H1 (cell line): ENCODE measurements around the gene MS4A15. TPM values are rescaled to one million over a fixed set of nuclear protein-coding genes. Genes with fewer than 3 reads are reported as not detected.

ENCODE experiments used
- CTCF ChIA-PET: fragments of 300-600 bp; sonication (Branson Sonifier 250); formaldehyde crosslinking; loops from one replicate; lab custom pipeline; 2021; ENCODE audit not compliant: partially characterized antibody; lab: Charles Lee
- POLR2A ChIA-PET: fragments of 300-600 bp; sonication (Branson Sonifier 250); formaldehyde crosslinking; loops from one replicate; lab custom pipeline; 2021; ENCODE audit warnings: inconsistent platforms; ENCODE audit not compliant: partially characterized antibody; lab: Charles Lee
- DNase-seq, 2 experiments: peaks; one replicate each; pipeline versions ENCODE4 v3.0.0 to v3.0.0-alpha.2; 2010 to 2022; ENCODE audit warnings: low spot score in 2 of 2, low read depth in 1 of 2, mixed read lengths in 1 of 2
- FAIRE-seq: peaks from 2 replicates; lab custom pipeline; 2011; peaks lifted over from hg19 to GRCh38; lab: Jason Lieb, UNC
- H2AFZ ChIP-seq: 2 replicates; pipeline ENCODE4 v1.8.1; 2012; ENCODE audit warnings: low read length, inconsistent platforms
- H2AK5ac ChIP-seq: 2 replicates; pipeline ENCODE4 v1.6.1; 2013; ENCODE audit warnings: low read depth, low read length
- H2BK120ac ChIP-seq: replicated peaks from 2 replicates; pipeline ENCODE3; 2013; ENCODE audit warnings: low read depth, low read length, inconsistent platforms
- H2BK12ac ChIP-seq: 2 replicates; pipeline ENCODE4 v1.6.1; 2013; ENCODE audit warnings: low read depth, low read length
- H2BK15ac ChIP-seq: 2 replicates; pipeline ENCODE4 v1.6.1; 2013; ENCODE audit warnings: low read length
- H2BK20ac ChIP-seq: 2 replicates; pipeline ENCODE4 v1.6.1; 2013; ENCODE audit warnings: low read length
- H2BK5ac ChIP-seq: 2 replicates; pipeline ENCODE4 v1.6.1; 2013; ENCODE audit warnings: low read depth, low read length
- H3K14ac ChIP-seq: 2 replicates; pipeline ENCODE4 v1.6.1; 2013; ENCODE audit warnings: inconsistent platforms; ENCODE audit not compliant: insufficient read length
- H3K18ac ChIP-seq: 2 replicates; pipeline ENCODE4 v1.6.1; 2013; ENCODE audit warnings: low read length; ENCODE audit errors: extremely low read depth
- H3K23ac ChIP-seq: 2 replicates; pipeline ENCODE4 v1.6.1; 2013; ENCODE audit warnings: inconsistent platforms; ENCODE audit not compliant: insufficient read length
- H3K23me2 ChIP-seq: 2 replicates; pipeline ENCODE4 v1.6.1; 2013; ENCODE audit warnings: low read depth, low read length
- H3K27ac ChIP-seq: 2 replicates; pipeline ENCODE4 v1.6.1; 2011; ENCODE audit warnings: low read depth, low read length, inconsistent platforms
- H3K27me3 ChIP-seq, 4 experiments: replicated peaks in 1 of 4; 1 replicate in 1 of 4; 2 replicates in 3 of 4; pipeline versions ENCODE4 v1.6.1 to v1.8.1; 2011 to 2013; ENCODE audit warnings: low read length in 3 of 4, mild to moderate bottlenecking in 3 of 4, inconsistent platforms in 2 of 4, mixed read lengths in 2 of 4, moderate library complexity in 1 of 4; ENCODE audit not compliant: control insufficient read depth in 3 of 4, insufficient read depth in 3 of 4; ENCODE audit errors: extremely low read depth in 1 of 4
- H3K36me3 ChIP-seq, 4 experiments: 2 replicates each; pipeline versions ENCODE4 v1.6.1 to v1.8.1; 2011 to 2013; ENCODE audit warnings: mild to moderate bottlenecking in 4 of 4, low read length in 3 of 4, moderate library complexity in 2 of 4, control low read depth in 1 of 4, inconsistent platforms in 1 of 4; ENCODE audit not compliant: insufficient read depth in 4 of 4, control insufficient read depth in 2 of 4
- H3K4ac ChIP-seq: replicated peaks from 2 replicates; pipeline ENCODE3; 2013; ENCODE audit warnings: low read length, low read depth, mixed read lengths, inconsistent platforms; ENCODE audit not compliant: insufficient read length
- H3K4me1 ChIP-seq, 4 experiments: replicated peaks in 1 of 4; 1 replicate in 1 of 4; 2 replicates in 3 of 4; pipeline versions ENCODE4 v1.6.1 to v1.8.1; 2011 to 2013; ENCODE audit warnings: low read length in 3 of 4, inconsistent platforms in 2 of 4, mixed read lengths in 1 of 4; ENCODE audit not compliant: insufficient read depth in 4 of 4, control insufficient read depth in 3 of 4
- H3K4me2 ChIP-seq, 2 experiments: 2 replicates each; pipeline versions ENCODE4 v1.6.1 to v1.8.1; 2011 to 2013; ENCODE audit warnings: low read depth in 2 of 2, low read length in 2 of 2, control low read depth in 1 of 2, inconsistent platforms in 1 of 2, mild to moderate bottlenecking in 1 of 2; ENCODE audit not compliant: insufficient read depth in 1 of 2
- H3K4me3 ChIP-seq, 4 experiments: fragments of 200-600, 300-600 bp in 1 of 4; sonication (generic), shearing (Covaris generic), sonication (Bioruptor Twin) in 1 of 4; 2 replicates each; pipeline versions ENCODE4 v1.5.1 to v1.8.1; 2011 to 2016; ENCODE audit warnings: low read length in 4 of 4, low read depth in 3 of 4, control low read depth in 2 of 4, inconsistent platforms in 2 of 4, mild to moderate bottlenecking in 2 of 4, mixed read lengths in 1 of 4, moderate library complexity in 1 of 4; ENCODE audit not compliant: insufficient read depth in 2 of 4; ENCODE audit errors: extremely low read depth in 1 of 4
- H3K56ac ChIP-seq: replicated peaks from 2 replicates; pipeline ENCODE3; 2013; ENCODE audit warnings: low read depth, mild to moderate bottlenecking, mixed read lengths, low read length, inconsistent platforms; ENCODE audit not compliant: insufficient read length
- H3K79me1 ChIP-seq: 2 replicates; pipeline ENCODE4 v1.6.1; 2013; ENCODE audit warnings: low read depth, low read length, control low read depth
- H3K79me2 ChIP-seq, 2 experiments: 2 replicates each; pipeline versions ENCODE4 v1.6.1 to v1.8.1; 2012 to 2013; ENCODE audit warnings: low read length in 2 of 2, mild to moderate bottlenecking in 2 of 2, inconsistent platforms in 1 of 2; ENCODE audit not compliant: insufficient read depth in 2 of 2, control insufficient read depth in 1 of 2
- H3K9ac ChIP-seq, 4 experiments: replicated peaks in 1 of 4; 1 replicate in 1 of 4; 2 replicates in 3 of 4; pipeline versions ENCODE4 v1.6.1 to v1.8.1; 2011 to 2013; ENCODE audit warnings: low read depth in 3 of 4, low read length in 3 of 4, control low read depth in 2 of 4, mild to moderate bottlenecking in 2 of 4, moderate library complexity in 2 of 4, inconsistent platforms in 1 of 4; ENCODE audit errors: extremely low read depth in 1 of 4
- H3K9me3 ChIP-seq, 2 experiments: 2 replicates each; pipeline versions ENCODE4 v1.6.1 to v1.8.1; 2012 to 2013; ENCODE audit warnings: mild to moderate bottlenecking in 2 of 2, moderate library complexity in 2 of 2, control low read depth in 1 of 2, inconsistent platforms in 1 of 2, low read depth in 1 of 2, low read length in 1 of 2, mixed read lengths in 1 of 2; ENCODE audit not compliant: insufficient read depth in 2 of 2
- H4K20me1 ChIP-seq, 2 experiments: replicated peaks in 1 of 2; 2 replicates each; pipeline versions ENCODE3 to v1.8.1; 2011 to 2013; ENCODE audit warnings: inconsistent platforms in 2 of 2, low read length in 2 of 2, mild to moderate bottlenecking in 1 of 2; ENCODE audit not compliant: insufficient read depth in 2 of 2, control insufficient read depth in 1 of 2
- H4K5ac ChIP-seq: 2 replicates; pipeline ENCODE4 v1.6.1; 2013; ENCODE audit warnings: low read length, low read depth, mixed read lengths, inconsistent platforms; ENCODE audit not compliant: insufficient read length
- H4K8ac ChIP-seq: 2 replicates; pipeline ENCODE4 v1.8.0; 2013; ENCODE audit warnings: mild to moderate bottlenecking, moderate library complexity, low read length, inconsistent platforms; ENCODE audit not compliant: insufficient read depth; ENCODE audit errors: extremely low read depth
- H4K91ac ChIP-seq: replicated peaks from 2 replicates; pipeline ENCODE3; 2013; ENCODE audit warnings: low read length, mixed read lengths, inconsistent platforms; ENCODE audit not compliant: insufficient read length
- JUND ChIP-seq: IDR thresholded peaks from 2 replicates; pipeline ENCODE4 v1.6.1; 2011; ENCODE audit warnings: mild to moderate bottlenecking, improper control_type of control experiment, low read length
- KDM4A ChIP-seq: IDR thresholded peaks from one replicate; pipeline ENCODE4 v1.7.1; 2012; ENCODE audit warnings: low read depth, mild to moderate bottlenecking, moderate library complexity, low read length, inconsistent platforms; ENCODE audit not compliant: severe bottlenecking
- WGBS, 2 experiments: shearing (Covaris generic) in 1 of 2; methylation state at CpG; one replicate each; pipeline versions ENCODE4 v1.1.6 to v1.1.7; 2013 to 2015; ENCODE audit warnings: low lambda C conversion rate in 2 of 2, mixed read lengths in 2 of 2, inconsistent platforms in 1 of 2, low coverage in 1 of 2, missing lambda C conversion rate in 1 of 2; ENCODE audit not compliant: insufficient replicate concordance in 2 of 2, insufficient coverage in 1 of 2, insufficient read length in 1 of 2; ENCODE audit errors: extremely low coverage in 1 of 2, missing lambda C conversion rate in 1 of 2; 5-methylcytosine and 5-hydroxymethylcytosine counted together
- polyA plus RNA-seq, 7 experiments: library from polyadenylated mRNA; depleted of rRNA in 3 of 7; stranded (reverse) in 5 of 7; unstranded in 2 of 7; fragments of >200 nt in 5 of 7; fragments of 200-250 nt in 2 of 7; gene quantifications; 1 replicate in 5 of 7; 2 replicates in 1 of 7; 4 replicates in 1 of 7; pipeline versions ENCODE4 v1.2.1 to v1.2.3, GENCODE V29; 2011 to 2013; ENCODE audit warnings: missing spikeins in 2 of 7, mixed read lengths in 2 of 7
- total RNA-seq: library from RNA; stranded (reverse); fragmentation: NEBNext Ultra II Directional; extraction: Animal tissue kit (Norgen Biotek cat#: 25700); gene quantifications from 2 replicates; pipeline ENCODE4 v1.2.1, GENCODE V29; 2021

Gene MS4A15
- total and polyA plus RNA-seq, 2 of the 8 experiments (the other 6 are each of a cell fraction or from before 2014, with no cell fraction given) = 0.15 to 0.17 TPM

- 90% methylated on average over 3 of the region's 3 CpGs; no CpG with 5 or more reads in 1 of the 2 experiments for WGBS, 2 experiments
- peaks cover 32 to 54% of the 10 kb centered on the region in 2 experiments for H3K9me3 ChIP-seq
- H3K4me2 ChIP-seq = no peak overlapping the region
- no peaks in the 10 kb centered on the region for H3K4me1 ChIP-seq
- H2BK120ac ChIP-seq = no peak overlapping the region
- no peaks in the 10 kb centered on the region; a peak in 2 of 7 replicates for H3K27me3 ChIP-seq
- no peak overlapping the region for H4K8ac ChIP-seq
- H3K18ac ChIP-seq = no peak overlapping the region
- no peaks in the 10 kb centered on the region for H3K23me2 ChIP-seq
- CTCF ChIA-PET = interaction anchor here (1.1 to 2.0 kb wide), 2 partner anchors 27 to 30 kb away, joined by 3 to 7 read pairs; no protein-coding TSS in a partner anchor
- no peak overlapping the region for H3K14ac ChIP-seq
- FAIRE-seq = no peak
- no peak overlapping the region for H2BK15ac ChIP-seq
- TF ChIP-seq JUND (no peak), KDM4A (no peak)
- TF ChIP-seq, all 59 proteins: peak for 0
- H2BK20ac ChIP-seq = no peak overlapping the region
- H3K79me1 ChIP-seq = no peaks in the 10 kb centered on the region
- H4K5ac ChIP-seq = no peak overlapping the region
- no peak overlapping the region; the same call in 1 of the 2 replicates for H2AK5ac ChIP-seq
- H2BK5ac ChIP-seq = no peak overlapping the region
- no peak overlapping the region for H3K9ac ChIP-seq
- no peak overlapping the region for H3K4ac ChIP-seq
- H4K20me1 ChIP-seq = no peaks in the 10 kb centered on the region
- POLR2A ChIA-PET = no interaction called here
- H2BK12ac ChIP-seq = no peak overlapping the region
- H3K36me3 ChIP-seq = no peaks in the 10 kb centered on the region
- H3K79me2 ChIP-seq = no peaks in the 10 kb centered on the region
- H3K23ac ChIP-seq = no peak overlapping the region
- H3K27ac ChIP-seq = no peak overlapping the region
- no peak overlapping the region for H2AFZ ChIP-seq
- no peak overlapping the region for H3K4me3 ChIP-seq
- no peak overlapping the region for H3K56ac ChIP-seq
- DNase-seq = no peak
- no peak overlapping the region for H4K91ac ChIP-seq
Measured at GRCh38 chr11:60792521-60792920, 35.9 kb downstream of the MS4A15 start.
